Colonic mucosa (tissue), 4 donors: ENCODE data around the gene CD164. TPM values are rescaled to one million over a fixed set of nuclear protein-coding genes. Genes with fewer than 3 reads are reported as not detected.

Experiments used
- DNase-seq: peaks from one replicate; pipeline ENCODE4 v3.0.0-alpha.2; 2020
- H3K27ac ChIP-seq: fragments of 200-600 bp; one replicate; pipeline ENCODE4 v1.8.0; 2021
- H3K27me3 ChIP-seq: fragments of 200-600 bp; one replicate; pipeline ENCODE4 v1.8.0; 2021
- H3K36me3 ChIP-seq: fragments of 200-600 bp; one replicate; pipeline ENCODE4 v1.8.0; 2021
- H3K4me1 ChIP-seq: fragments of 200-600 bp; one replicate; pipeline ENCODE4 v1.8.0; 2021; ENCODE audit warnings: mild to moderate bottlenecking
- H3K4me3 ChIP-seq: fragments of 200-600 bp; one replicate; pipeline ENCODE4 v1.8.0; 2021
- H3K9ac ChIP-seq, 2 donors: one replicate each; pipeline ENCODE4 v1.7.0; 2013; ENCODE audit warnings: control low read depth in 2 of 2, low read depth in 2 of 2, low read length in 2 of 2
- H3K9me3 ChIP-seq: fragments of 200-600 bp; one replicate; pipeline ENCODE4 v1.8.0; 2021
- intact Hi-C: fragments of 100-400 bp; cut with DNase I; formaldehyde crosslinking; loops from one replicate; pipeline ENCODE4 v1.14.1; 2022
- total RNA-seq, 2 donors: library from RNA; stranded (reverse); fragmentation: NEBNext Ultra II Directional in 1 of 2; extraction: Animal tissue kit (Norgen Biotek cat#: 25700) in 1 of 2; gene quantifications; one replicate each; pipeline ENCODE4 v1.2.1, GENCODE V29; 2021
- TF ChIP-seq, protein P1 (sequence below): fragments of 200-600 bp; IDR thresholded peaks from one replicate; pipeline ENCODE4 v1.8.0; 2022; ENCODE audit warnings: antibody characterized with exemption, mild to moderate bottlenecking
- donor health status: healthy.
- donor health status: DM: no; HTN: no; CAD: no.
- donor health status: DM: no; HTN: no; CAD: no.

Gene CD164
- total RNA-seq, 2 donors from 2014 or later, result 420 to 621 TPM

DNA sequence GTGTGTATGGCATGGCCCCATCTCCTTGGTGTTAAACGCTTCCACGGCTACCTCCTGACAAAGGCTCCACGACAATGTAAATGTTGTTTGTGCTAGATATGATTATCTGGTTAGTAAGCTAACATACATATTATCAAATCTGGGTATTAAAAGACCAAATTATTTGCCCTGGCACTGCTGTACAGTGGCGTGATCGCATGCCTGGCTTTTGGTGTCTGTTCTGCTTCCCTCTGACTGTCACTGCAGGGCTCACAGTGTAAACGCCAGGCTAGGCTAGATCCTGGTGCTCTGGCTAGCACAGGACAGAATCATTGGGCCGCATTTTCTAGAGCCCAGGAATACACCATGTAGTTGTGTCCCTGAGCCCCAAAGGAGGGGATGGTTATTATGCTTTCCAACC is 38.7 kb downstream of the CD164 start:
- DNase-seq, result no peak
- TF ChIP-seq, protein P1, sequence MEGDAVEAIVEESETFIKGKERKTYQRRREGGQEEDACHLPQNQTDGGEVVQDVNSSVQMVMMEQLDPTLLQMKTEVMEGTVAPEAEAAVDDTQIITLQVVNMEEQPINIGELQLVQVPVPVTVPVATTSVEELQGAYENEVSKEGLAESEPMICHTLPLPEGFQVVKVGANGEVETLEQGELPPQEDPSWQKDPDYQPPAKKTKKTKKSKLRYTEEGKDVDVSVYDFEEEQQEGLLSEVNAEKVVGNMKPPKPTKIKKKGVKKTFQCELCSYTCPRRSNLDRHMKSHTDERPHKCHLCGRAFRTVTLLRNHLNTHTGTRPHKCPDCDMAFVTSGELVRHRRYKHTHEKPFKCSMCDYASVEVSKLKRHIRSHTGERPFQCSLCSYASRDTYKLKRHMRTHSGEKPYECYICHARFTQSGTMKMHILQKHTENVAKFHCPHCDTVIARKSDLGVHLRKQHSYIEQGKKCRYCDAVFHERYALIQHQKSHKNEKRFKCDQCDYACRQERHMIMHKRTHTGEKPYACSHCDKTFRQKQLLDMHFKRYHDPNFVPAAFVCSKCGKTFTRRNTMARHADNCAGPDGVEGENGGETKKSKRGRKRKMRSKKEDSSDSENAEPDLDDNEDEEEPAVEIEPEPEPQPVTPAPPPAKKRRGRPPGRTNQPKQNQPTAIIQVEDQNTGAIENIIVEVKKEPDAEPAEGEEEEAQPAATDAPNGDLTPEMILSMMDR, result no peak

DNA sequence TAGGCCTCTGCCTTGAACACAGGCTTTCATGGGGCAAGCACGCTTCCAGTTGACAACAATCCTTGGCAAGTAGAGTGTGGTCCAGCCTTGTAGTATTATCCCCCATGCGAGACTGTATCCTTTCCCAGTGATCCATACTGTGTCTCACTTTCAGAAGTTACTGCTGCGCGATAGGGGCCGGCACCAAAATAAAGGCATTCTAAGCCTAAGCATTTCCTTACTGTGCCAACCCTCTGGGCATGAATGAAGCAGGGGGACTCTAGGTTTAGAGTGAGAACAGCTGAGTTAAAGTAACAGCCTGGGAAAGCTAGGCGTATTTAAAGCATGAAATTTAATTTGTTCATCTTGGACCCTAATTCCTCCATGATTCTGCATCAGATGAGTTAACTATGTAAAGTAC is 39.4 kb downstream of the CD164 start:
- Histone ChIP-seq H3K9me3 (no peaks in the 10 kb centered on the region), H3K4me3 (no peak overlapping the region), H3K27me3 (no peaks in the 10 kb centered on the region), H3K4me1 (no peaks in the 10 kb centered on the region), H3K9ac (no peak overlapping the region), H3K27ac (no peak overlapping the region), H3K36me3 (no peaks in the 10 kb centered on the region)
- DNase-seq, result no peak
- TF ChIP-seq, protein P1, result no peak
- intact Hi-C loops, result no loop called here

More for the DNA sequence above, 38.7 kb downstream of the CD164 start:
- intact Hi-C loops, result no loop called here
- no peaks in the 10 kb centered on the region for H3K9me3 ChIP-seq
- H3K27me3 ChIP-seq, result no peaks in the 10 kb centered on the region
- no peak overlapping the region for H3K27ac ChIP-seq
- H3K4me3 ChIP-seq, result no peak overlapping the region
- no peak overlapping the region for H3K9ac ChIP-seq
- no peaks in the 10 kb centered on the region for H3K4me1 ChIP-seq
- no peaks in the 10 kb centered on the region for H3K36me3 ChIP-seq

DNA sequence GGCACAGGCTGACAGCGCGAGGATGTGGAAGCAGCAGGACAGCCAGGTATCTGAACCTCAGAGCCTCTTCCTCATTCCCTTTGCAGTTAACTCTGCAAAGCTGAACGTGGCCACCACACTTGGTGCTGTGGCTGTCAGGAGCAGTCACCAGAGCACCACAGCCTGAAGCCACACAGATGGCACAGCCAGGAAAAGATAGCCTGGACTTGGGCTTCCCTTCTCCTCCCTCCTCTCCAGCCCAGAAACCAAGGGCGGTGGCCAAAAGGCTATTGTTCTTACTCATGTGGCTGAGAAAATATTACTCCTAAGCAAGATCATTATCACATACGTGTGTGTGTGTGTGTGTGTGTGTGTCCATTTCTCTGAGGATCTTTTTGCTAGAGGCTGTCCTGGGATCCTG is 39.8 kb downstream of the CD164 start:
- no peaks in the 10 kb centered on the region for H3K9me3 ChIP-seq
- no peak overlapping the region for H3K9ac ChIP-seq
- H3K4me3 ChIP-seq, result no peak overlapping the region
- no peaks in the 10 kb centered on the region for H3K36me3 ChIP-seq
- no peaks in the 10 kb centered on the region for H3K27me3 ChIP-seq
- DNase-seq, result no peak
- no peak overlapping the region for H3K27ac ChIP-seq
- intact Hi-C loops, result no loop called here
- TF ChIP-seq, protein P1, result no peak
- H3K4me1 ChIP-seq, result no peaks in the 10 kb centered on the region

DNA sequence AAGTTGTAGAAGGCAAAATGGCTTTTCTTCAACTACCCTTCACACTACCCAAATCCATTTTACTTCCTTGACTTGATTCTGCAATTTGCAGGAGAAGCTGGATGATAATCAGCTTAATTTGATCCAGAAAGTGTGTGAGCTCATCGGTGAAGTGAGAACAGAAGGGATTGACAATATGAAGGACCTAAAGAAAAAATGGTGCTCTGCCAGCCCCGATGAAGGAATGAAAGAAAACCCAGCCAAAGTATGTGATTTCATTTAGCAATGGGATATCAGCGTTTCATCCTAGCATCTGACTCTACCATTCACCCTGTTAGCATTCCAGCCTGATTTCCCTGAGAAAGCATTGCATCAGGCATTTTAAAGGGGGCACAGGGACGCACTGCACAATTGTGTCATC is 41.5 kb downstream of the CD164 start:
- no peaks in the 10 kb centered on the region for H3K36me3 ChIP-seq
- H3K27me3 ChIP-seq, result no peaks in the 10 kb centered on the region
- H3K9ac ChIP-seq, result no peak overlapping the region
- H3K4me3 ChIP-seq, result no peak overlapping the region
- TF ChIP-seq, protein P1, result no peak
- intact Hi-C loops, result no loop called here
- H3K9me3 ChIP-seq, result no peaks in the 10 kb centered on the region
- peaks cover 3% of the 10 kb centered on the region for H3K4me1 ChIP-seq
- no peak for DNase-seq
- no peak overlapping the region for H3K27ac ChIP-seq

DNA sequence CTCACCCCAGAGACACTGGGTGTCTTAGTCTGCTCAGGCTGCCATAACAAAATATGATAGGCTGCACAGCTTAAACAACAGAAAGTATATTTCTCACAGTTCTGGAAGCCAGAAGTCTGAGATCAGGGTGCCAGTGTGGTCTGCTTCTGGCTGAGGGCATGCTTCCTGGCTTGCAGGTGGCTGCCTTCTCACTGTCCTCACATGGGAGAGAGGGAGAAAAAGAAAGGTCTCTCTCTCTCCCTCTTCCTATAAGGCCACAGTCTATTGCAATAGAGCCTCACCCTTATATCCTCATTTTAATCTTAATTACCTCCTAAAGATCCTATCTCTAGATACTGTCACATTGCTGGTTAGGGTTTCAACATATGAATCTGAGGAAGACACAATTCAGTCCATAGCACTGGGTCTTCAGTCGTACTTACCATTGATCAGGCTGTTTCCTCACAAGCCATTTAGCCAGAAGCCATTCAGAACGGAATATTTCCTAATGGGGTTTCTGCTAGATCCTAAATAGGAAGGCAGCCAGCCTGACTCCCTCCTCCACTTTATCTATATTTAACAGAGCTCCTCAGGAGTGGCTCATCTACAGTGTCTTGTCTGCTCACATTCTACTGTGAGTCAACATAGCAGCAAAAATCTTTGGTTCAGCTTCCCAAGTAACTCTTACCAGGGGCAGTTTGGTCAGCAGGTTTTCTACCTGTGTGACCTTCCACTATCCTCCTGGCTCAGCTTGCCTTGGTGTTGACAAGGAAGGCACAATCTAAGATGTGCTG is 42.2 kb downstream of the CD164 start:
- TF ChIP-seq, protein P1, result no peak
- Histone ChIP-seq H3K4me1 (peaks cover 3% of the 10 kb centered on the region), H3K9ac (no peak overlapping the region), H3K27me3 (no peaks in the 10 kb centered on the region), H3K9me3 (no peaks in the 10 kb centered on the region), H3K36me3 (no peaks in the 10 kb centered on the region), H3K27ac (no peak overlapping the region), H3K4me3 (no peak overlapping the region)
- intact Hi-C loops, result no loop called here
- no peak for DNase-seq
